HG03565 (cell line): ENCODE results near the gene RRP8.

Experiments
- ATAC-seq: cut with Tn5 transposase; IDR thresholded peaks from one replicate; pipeline ENCODE4 v1.9.1; 2021; ENCODE audit warnings: mild to moderate bottlenecking, moderate library complexity; ENCODE audit not compliant: unreplicated experiment

Gene RRP8

GRCh38 chr11:6603287-6604080 lies at the start of gene RRP8, which contains the start of gene ILK:
RRP8 (minus strand) TSS chr11:6603616; CDS start chr11:6603502, 114 bp downstream.
ILK (plus strand) TSS chr11:6603774; CDS start chr11:6604272, 498 bp downstream.
- ATAC-seq, result peak; percentile 57

GRCh38 chr11:6653097-6653496 lies 49.7 kb upstream of the RRP8 start:
- no peak for ATAC-seq

- ATAC-seq, result no peak
Observed at GRCh38 chr11:6652182-6652581, 48.8 kb upstream of the RRP8 start.

DNA sequence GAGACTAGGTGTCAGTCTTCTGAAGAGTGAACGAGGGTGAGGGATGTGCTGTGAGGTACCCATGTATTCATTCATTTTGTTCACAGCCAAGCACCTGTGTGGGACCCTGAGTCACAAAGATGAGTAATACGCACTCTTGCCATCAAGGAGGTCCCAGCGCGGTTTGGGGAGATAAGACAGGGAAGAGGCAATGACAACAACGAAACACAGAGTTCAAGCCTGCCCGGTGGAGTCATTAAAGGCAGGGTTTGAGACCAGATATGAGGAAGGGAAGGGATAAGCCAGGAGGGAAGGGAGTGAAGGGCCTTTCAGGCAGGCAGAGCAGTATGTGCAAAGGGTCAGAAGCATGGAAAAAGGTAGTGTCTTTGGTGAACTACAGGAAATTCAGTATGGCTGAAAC lies 47.6 kb upstream of the RRP8 start:
- ATAC-seq, result no peak

- no peak for ATAC-seq
Observed at GRCh38 chr11:6650104-6650503, 46.7 kb upstream of the RRP8 start.

GRCh38 chr11:6648501-6648900 lies 45.1 kb upstream of the RRP8 start:
- no peak for ATAC-seq

DNA sequence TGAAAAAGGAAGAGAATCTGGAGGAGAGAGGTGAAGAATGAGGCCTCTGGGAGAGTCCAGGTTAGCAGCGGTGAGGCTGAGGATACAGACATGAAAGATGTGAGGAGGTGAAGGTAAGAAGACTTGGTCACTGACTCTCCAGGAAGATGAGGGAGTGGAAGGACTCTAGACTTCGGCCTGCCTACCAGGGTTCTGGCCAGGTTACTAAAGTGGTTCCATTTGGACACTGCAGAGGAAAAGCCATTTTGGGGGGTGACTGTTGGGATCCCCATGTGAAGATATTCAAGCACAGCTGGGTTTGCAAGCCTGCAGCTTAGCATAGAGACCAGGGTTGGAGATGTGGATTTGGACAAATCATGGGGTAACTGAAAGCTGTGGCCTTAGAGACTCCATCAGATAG lies 44.4 kb upstream of the RRP8 start:
- no peak for ATAC-seq

DNA sequence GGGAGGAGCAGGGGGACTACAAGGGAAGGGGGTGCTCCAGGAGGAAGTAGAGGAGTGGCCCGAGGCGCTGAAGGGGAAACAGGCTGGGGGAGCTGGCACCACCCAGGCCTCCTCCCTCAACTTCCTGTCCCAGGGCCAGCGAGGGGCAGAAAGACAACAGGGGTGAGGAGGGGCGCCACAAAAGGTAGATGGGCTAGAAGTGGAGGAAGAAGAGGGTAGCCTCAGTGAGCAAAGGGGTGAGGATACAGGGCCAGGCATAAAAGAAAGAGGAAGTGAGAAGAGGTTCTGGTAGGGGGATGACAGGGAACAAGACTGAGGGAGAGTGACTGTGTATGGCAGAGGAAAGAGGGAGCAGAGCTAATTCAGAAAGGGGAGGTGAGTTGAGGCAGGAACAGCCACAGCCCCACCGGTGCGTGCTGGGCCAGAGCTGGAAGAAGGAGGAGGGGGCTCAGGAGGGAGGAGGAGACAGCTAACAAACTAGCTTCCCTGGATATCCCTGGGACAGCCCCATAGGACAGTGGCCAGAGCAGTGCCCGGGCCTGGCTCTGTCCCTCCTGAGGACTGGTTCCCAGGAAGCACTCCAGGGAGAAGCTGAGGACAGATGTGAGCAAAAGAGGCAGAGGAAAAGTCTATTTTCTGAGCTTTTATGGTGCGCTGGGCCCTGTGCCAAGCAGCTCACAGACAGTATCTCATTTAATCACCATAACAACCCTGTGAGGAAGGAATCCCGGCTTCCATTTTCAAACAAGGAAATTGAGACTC lies 43.7 kb upstream of the RRP8 start:
- peak; percentile 92 for ATAC-seq

GRCh38 chr11:6646576-6646917 lies 43.1 kb upstream of the RRP8 start:
- ATAC-seq, result no peak

DNA sequence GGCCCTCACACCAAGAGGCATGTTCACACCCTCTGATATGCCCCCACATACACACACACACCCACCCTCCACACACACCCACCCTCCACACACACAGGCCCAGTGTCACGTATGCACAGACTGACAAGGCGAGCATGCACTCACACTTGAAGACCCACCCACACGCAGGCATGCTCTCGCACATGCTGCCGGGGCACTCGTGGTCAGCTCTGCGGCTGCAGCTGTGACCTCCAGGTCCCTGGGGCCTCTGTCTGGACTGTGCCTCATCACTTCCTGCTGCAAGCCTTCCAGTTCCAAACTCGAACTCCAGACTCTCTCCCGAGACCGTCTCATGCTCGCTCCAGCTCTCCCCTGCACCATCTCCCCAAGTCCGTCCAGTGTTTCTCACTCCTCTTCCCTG lies 42.7 kb upstream of the RRP8 start:
- ATAC-seq, result no peak

DNA sequence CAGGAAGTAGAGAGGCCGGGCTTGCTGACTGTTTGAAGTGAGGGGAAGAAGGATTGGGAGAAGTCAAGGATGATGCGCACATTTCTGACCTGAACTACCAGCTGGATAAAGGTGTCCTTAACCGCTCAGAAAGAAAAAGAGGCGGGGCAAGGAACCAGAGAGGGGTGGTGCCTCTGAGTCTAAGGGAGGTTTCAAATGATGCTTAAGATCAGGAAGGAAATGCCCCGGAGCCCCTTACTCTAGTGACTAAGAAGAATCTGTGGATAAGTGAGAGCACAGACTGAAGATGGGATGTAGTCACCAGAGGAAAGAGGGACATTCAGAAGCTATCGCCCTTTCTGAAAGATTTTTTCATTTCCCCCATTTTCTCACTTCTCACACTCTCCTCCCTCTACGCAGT lies 39.5 kb upstream of the RRP8 start:
- ATAC-seq, result no peak

- no peak for ATAC-seq
Observed at GRCh38 chr11:6640985-6641701, 37.7 kb upstream of the RRP8 start.

GRCh38 chr11:6640036-6640984 lies 36.9 kb upstream of the RRP8 start:
- ATAC-seq, result no peak

- ATAC-seq, result no peak
Observed at GRCh38 chr11:6638429-6638828, 35.0 kb upstream of the RRP8 start.

GRCh38 chr11:6637871-6638270 lies 34.5 kb upstream of the RRP8 start:
- ATAC-seq, result no peak

DNA sequence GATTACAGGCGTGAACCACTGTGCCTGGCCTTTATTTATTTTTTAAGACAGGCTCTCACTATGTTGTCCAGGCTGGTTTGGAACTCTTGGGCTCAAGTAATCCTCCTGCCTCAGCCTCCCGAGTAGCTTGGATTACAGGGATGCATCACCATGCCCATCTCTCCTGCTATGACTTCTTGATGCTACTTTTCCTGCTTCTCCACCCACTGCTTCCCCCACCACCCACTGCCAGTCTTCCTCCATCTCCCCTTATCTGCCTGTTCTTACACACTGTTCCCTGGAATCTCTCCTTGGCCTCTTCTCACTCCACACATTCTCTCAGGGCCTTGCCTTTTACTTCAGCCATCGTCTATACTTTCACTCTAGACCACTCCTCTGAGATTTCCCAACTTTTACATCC lies 33.1 kb upstream of the RRP8 start:
- ATAC-seq, result no peak

DNA sequence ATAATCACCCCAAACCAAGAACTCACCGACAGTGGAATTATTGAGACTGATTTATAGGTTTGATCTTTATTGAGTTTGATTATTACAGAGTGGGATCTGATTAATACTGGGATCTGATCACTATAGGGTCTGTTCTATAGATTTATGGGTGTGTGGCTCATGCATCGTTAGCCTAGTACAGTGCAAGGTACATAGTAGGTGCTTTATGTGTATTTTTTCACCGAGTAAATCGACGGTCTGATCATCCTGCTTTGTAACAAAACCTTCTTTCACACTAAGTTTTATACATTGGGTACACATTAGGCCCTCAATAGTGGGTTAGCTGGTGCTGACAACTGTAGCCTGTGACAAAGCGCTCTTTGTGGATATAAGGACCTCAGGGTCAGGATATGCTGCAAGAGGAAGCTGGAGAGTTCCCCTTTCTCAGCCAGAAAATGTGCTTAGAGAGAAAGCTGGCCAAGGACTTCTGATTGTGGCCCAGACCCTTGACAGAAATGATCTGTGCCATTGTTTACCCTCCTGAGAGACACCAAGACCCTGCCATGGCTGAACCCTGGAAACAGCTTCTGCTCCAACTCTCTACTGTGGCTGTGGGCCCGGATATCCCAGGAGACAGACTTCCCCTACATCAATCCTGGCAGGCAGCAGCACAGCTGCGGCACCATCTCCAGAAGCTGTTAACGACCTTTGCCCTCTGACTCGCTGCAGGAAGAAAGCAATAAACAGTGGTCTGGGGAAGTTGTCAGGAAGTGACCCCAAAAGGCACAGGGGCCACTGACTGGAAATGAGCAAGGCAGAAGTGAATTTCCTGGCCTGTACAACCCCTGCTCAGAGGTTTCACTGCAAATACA lies 31.9 kb upstream of the RRP8 start:
- ATAC-seq, result no peak

GRCh38 chr11:6634534-6634933 lies 31.1 kb upstream of the RRP8 start:
- ATAC-seq, result no peak
